Stimulated activated naive CD4-positive, alpha-beta T cell (primary cell): Measurements from ENCODE around the gene QRFP.
"Not testable (repeated sequence)": the region's sequence is repeated elsewhere in the genome, so short reads cannot be mapped to it uniquely, and the experiment has no call there.

Source experiments
- DNase-seq, 6 experiments: peaks; one replicate each; lab custom pipeline; 2025; lab: John Stamatoyannopoulos, UW

Gene QRFP

DNA sequence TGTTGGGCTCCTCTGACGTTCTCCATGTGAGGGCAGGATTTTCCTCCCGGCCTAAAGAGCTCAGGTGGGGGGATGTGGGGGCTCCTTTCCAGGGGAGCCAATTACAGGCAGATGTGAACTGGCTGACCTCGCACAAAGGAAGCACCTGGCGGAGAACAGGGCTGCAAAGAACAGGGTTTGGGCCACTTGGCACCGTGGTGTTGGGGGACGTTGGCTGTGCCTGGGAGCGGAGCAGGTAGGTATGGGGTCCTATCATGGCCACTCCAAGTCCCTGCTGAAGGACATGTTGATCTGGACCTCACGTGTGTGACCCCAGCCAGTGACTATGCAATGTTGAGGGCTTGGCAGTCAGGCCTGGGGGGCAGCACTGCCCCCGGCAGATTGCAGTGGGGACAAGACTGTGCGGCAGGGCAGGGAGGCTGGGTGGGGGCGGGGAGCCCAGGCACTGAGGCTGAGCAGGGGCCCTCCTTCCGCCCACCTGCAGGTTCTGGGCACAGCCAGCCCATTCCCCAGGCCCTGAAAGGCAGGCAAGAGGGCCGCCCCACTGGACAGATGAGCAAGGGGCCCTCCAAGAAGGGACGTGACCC, 23.0 kb upstream of the QRFP start:
- no peak for DNase-seq

DNA sequence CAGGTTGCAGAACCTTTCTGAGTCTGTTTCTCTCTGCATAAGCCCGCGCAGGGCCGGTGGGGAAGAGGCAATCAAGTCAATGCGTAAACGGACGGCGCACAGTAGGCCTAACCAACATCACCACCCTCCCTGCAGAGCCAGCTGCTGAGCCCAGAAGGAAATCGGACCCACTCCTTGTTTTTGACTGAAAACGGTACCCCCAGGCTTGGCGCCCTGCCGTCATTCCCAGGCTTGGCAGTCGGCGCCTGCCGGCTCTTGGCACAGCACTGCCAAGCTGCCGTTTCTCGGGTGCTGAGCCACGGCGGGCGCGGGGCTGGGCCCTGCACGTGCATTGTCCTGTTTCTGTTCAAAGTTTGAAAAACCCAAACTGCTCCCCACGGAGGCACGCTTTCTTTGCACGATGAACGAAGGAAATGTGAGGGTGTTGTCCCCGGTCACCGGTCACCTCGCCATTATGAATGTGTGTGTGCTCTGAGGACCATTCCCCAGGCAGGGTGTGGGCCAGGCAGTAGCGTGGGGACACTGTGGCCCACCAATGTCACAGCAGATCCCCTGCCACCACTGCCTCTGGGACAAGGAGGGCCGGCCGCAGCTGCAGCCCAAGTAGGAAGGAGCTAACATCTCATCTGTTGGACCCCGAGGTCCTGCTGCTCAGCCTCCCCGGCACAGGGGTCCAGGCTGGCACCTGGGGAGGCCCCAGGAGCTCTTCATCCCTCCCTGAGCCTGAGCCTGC, 22.4 kb upstream of the QRFP start:
- no peak for DNase-seq

DNA sequence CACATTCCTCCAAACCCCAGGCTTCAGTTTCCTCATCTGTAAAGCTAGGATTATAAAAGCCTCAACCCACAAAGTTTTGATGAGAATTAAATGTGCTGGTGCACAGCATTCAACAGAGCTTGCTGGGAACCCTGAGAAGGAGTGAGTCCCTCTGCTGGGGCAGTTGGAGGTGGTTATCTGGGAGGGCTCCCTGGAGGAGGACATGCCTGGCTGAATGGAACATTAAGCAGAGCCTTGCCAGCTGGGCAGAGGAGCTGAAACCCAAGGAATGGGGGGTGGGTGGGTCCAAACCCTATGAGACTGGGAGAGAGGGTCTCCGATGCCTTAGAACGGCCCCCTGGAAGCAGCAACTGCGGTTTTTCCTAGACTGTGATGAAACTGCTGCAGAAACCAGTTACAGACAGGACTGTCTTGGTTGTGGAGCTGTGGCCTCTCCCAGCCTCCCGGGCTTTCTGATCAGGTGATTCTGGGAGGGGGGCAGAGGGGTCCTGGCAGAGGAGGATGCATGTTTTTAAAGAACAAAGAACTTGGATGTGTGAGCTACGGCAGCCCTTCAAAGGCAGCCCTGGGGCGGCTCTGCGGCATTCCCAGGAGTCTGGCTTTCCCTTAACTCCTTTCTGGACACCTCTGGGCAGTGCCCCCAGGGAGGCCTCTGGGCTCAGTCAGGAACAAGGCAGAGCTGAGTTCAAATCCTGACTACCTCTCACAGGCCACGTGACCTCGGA, 21.7 kb upstream of the QRFP start:
- no peak for DNase-seq

DNA sequence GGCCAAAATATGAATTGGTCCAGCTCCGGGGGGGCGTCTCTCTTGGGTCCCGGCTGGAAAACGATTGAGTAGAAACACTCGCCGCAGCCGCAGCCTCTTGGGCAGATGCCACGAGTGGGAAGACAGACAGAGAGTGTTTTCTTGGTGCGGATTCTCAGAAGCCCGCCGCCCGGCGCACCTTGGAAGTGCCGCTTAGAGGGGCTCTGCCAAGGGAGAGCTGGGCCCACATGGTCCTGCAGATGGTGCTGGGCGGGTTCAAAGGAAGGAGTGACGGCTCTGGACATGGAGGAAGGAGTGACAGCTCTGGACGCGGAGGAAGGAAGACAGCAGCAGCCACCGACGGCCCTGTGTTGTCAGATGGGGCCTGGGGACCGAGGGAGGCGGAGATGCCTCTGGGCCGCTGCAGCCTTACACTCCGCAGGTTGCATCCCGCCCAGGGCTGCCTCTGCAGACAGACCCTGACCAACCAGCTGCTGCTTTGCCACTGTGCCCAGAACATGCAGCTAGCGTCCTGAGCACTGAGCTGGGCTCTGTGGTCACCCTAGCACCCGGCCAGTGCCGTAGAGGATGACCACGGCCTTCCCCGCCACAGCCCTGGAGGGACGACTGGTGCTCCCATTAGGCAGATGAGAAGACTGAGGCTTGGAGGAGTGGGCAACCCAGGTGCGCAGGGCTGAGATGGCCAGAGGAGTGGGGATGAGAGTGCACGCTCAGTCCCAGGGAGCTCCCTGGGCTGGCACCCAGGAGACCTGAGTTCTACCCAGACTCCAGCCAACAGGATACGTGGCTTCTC, 20.8 kb upstream of the QRFP start:
- no peak for DNase-seq

DNA sequence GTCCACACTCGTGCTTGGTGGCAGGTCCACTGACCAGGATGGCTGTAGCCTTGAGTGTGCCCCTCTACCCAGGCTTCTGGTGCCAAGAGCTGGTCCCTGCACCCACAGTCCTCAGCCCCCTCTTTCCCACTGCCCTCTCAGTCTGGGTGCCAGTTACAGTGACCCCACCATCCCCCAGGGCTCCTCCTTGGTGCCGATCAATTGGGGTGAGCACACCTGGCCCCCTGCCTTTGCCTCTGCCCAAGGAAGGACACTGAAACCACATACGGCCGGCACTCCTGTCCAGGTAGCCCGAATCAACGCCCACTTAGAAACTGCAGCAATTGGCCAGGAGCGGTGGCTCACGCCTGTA, 18.5 kb upstream of the QRFP start:
- no peak for DNase-seq

DNA sequence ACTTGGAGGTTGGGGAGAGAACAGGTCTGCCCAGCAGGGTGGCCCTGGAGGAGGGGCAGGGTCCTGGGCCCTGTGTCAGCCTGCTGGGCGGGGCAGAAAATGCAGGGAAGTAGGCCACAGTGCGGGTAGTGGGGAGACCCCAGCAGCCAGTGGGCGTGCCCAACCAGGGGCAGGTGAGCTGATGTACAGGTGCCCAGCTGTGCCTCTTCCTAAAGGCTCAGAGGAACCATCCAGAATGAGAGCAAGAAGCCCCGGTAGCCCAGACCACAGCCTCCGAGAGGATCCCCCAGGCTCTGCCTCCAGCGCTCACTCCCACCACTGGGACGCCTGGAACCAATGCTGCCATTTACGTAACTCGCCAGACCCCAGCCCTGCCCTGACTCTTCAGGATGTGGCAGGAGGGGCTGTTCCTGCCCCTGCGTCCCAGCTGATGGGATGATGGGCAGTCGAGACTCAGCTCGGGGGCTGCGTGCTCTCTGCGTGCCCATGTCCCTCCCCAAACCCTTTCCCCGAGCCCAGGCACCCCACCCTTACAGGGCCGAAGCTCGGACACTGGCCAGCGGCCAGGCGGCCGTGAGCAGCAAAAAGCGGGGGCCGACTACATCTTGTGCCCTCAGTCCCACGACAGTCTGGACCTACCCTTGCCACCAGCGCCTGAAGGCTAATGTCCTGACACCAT, 17.9 kb upstream of the QRFP start:
- no peak for DNase-seq

DNA sequence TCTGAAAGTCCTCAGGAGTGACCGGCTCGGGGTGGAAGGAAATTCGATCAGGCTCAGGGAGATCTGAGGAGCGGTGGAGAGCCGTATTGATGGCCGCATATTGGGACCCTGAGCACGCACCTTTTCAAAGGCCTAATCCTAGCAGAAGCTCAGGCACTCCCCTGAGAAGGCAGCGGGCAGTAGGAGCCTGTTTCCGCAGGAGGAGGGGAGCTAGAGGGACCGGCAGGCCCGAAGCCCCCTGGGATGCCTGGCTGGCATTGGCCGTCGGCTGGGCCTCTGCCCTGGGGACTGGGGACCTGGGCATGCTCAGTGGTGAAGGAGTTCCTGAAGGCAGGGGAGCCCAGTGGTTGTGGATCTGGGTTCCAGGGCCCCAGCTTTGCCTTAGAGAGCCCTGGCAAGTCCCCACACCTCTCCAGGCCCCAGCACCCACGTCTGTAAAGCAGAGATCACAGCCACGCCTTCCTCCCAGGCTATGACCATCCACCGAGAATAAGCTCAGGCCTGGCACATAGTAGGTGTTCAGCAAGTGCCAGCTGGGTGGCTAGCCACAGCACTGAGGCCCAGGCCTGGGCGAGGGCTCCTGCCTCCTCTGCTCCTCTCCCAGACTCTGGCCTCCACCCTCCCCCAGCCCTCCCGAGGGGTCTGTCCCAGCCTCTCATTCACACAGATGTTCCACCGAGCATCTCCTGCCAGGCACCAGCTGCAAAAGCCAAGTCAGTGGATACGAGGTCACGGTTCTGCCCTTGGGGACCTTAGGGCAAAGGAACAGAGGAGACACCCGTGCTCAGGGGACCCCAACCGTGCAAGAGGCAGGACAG, 17.2 kb upstream of the QRFP start:
- no peak for DNase-seq

DNA sequence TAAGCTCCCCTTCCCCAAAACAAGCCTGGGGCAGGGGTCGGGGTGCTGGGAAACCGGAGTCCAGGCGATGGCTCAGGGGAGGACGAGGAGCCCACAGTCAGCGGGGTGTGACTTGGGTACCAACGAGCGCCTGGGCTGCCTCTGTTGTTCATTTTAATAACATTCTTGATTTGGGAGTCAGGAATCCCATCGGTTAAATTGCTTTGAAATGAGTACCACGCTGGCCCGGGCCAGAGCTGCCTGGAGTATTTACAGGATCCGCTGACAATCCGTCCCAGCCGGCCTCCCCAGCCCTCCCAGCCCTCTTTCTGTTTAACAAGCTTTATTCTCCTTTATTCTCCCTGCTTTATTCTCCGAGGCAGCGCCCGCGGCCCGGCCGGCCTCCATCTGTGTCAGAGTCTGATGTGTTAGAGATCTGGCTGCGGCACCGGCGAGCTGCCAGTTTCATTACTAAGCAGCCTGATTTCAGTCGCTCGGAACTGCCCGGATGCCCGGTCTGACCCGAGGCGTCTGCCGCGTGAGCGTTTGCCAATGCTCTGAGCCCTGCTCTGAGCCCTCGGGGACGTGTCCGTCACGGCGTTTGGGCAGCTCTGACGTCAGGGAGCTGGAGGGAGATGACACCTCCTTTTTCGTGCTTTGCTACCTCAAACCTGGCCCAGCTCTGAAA, 16.5 kb upstream of the QRFP start:
- DNase-seq: no peak

DNA sequence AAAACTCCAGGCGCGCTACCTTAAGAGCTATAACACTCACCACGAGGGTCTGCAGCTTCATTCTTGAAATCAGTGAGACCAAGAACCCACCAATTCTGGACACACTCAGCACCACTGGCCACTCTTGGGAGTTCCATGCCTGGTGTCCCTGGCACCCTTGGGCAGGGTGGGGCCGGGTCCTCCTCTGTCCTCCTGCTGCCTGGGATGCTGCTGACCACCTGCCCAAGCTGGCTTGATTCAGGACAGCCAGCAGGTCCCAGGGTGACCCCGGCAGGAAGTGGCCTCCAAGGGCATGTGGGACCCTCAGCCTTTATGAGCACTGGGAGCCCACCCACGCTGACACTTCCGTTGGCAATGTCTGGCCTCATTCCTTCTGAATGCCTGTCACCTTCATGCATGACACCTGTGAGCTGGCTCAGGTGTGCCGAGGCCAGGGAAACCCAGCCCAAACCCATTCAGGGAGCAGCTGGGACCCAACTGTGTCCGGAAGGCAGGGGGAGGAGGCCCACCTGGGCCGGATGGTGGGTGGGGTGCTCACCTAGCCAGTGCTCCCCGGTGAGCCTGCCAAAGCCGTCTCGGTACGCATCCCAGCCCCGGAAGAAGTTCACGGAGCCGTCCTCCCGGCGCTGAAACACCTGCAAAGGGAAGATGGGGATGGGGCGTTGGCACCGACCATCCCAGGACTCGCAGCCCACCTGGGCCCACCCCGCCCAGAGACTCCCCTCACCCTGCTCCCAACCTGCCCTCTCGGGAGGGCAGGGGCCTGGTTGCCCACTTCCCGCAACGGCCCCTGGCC, 14.8 kb upstream of the QRFP start:
- DNase-seq: no peak

DNA sequence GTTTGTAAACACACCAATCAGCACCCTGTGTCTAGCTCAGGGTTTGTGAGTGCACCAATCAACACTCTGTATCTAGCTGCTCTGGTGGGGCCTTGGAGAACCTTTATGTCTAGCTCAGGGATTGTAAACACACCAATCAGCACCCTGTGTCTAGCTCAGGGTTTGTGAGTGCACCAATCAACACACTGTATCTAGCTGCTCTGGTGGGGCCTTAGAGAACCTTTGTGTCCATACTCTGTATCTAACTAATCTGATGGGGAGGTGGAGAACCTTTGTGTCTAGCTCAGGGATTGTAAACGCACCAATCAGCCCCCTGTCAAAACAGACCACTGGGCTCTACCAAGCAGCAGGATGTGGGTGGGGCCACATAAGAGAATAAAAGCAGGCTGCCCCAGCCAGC, 14.1 kb upstream of the QRFP start:
- DNase-seq: not testable (repeated sequence)

DNA sequence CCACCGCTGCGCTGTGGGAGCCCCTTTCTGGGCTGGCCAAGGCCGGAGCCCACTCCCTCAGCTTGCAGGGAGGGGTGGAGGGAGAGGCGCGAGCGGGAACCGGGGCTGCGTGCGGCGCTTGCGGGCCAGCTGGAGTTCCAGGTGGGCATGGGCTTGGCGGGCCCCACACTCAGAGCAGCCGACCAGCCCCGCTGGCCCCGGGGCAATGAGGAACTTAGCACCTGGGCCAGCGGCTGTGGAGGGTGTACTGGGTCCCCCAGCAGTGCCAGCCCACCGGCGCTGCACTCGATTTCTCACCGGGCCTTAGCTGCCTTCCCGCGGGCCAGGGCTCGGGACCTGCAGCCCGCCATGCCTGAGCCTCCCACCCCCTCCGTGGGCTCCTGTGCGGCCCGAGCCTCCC, 13.4 kb upstream of the QRFP start:
- not testable (repeated sequence) for DNase-seq

DNA sequence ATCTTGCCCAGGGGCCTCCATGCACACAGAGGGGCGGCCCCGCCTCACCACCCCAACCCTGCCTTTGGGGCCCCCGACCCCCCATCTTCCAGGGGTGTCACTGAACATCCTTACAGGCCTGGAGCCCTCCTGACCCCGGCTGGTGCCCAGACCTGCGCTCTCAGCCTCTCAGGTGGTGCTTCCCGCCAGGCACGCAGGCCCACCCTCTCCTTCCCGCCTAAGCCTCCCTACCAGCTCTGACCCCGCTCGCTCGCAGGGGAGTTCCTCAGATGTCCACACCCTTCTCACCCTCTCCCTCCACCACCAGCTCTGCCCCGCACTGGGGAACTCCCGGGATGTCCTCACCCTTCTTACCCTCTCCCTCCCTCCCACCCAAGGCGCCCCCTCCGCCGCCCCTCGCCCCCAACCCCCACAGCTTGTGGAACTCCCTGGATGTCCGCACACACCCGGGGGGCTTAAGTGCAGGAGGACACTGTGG, 12.3 kb upstream of the QRFP start:
- no peak for DNase-seq

DNA sequence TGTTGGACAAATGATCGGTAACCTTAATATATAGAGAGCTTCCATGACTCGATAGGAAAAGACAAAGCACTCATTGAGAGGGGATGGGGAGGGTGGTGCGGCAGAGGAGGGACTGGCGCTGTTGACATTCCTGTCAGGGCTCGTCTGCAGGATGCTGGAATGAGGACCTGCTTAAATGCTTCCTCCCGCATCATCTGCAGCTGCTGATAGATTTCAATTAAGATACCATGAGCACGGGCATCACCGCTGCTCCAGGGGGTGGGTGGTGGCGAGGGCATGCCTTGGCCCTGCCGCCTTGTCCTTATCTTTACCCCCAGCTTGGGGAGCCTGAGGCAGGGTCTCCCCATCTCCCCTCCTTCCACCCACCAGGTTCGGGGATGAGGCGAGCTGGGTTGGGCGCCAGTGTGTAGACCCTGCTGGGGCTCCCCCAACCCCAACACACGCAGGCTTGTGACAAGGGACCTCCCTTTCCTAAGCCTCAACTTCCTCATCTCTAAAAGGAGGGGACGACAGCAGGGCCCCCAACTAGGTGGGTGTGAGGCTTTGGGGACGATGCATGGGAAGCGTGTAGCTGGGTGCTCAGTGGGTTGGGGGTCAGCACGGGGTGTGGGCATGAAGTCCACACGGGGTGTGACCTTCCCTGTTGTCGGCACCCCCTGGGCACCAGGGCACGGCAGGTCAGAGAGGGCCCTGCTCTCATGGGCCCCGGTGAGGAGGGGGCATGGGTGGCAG, 11.7 kb upstream of the QRFP start:
- no peak for DNase-seq

DNA sequence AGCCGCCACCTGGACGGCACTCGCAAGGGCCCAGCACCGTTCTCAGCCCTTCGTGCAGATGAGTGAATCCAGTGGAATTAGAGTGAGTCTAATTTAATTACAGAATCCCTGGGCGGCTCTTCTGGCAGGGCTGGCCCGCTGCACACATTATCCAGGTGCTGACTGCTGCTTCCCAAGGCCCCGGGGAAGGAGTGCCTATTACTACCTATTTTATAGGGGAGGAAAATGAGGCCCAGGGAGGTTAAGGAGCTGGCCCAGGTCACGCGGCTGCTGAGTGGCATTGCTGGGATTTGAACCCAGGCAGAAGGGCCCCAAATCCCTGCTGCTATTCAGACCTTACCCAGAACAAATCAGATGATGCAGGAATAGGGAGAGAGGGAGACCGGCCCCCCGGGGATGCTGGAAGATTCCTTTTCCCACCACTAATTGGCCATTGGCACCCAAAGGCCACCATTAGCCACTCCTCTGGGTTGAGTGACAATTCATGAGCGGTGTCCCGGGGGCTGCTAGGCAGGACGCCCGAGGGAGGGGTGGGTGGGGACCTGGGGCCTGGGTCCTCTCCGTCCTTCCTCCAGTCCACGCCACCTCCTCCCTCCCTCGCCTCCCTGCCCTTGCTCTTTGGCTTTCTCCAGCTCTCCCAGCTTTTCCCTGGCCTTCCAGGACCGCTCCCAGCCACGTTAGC, 10.3 kb upstream of the QRFP start:
- no peak for DNase-seq

DNA sequence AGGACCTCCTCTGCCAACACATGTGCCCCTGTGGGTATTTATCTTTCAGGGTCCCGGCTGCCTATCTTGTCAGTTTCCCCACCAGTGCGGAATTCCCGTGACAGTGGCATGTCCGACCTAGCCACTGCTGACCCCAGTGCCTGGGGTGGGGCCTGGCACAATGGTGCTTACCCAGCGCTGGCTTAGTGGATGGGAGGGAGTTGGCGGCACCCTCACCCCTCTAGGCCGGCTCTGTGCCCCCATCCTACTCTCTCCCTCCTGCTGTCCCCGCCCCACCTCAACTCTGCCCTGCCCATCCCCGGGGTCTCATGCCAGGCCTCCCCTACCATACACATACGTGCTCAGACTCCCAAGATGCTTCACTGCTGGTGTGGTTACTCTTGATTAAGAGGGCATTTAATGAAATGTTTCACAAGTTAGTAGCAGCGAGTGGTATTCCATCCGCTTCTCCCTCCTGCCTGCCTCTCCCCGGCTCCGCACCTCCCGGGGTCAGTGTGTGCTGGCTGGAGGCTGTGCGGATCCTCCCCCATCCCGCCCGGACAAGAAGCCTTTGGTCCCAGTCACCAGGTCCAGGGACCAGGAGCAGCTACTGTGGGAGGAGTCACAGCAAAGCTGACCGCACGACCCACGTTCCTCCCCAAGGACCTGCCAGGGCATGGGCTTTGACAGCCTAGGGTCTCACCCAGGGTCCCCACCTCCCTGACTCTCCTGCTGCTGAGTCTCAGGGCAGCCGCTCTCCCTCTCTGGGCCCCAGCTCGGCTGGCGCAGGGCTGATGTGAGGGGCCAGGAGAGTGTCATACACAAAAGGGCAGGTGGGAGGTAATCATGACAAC, 9.5 kb upstream of the QRFP start:
- no peak for DNase-seq

DNA sequence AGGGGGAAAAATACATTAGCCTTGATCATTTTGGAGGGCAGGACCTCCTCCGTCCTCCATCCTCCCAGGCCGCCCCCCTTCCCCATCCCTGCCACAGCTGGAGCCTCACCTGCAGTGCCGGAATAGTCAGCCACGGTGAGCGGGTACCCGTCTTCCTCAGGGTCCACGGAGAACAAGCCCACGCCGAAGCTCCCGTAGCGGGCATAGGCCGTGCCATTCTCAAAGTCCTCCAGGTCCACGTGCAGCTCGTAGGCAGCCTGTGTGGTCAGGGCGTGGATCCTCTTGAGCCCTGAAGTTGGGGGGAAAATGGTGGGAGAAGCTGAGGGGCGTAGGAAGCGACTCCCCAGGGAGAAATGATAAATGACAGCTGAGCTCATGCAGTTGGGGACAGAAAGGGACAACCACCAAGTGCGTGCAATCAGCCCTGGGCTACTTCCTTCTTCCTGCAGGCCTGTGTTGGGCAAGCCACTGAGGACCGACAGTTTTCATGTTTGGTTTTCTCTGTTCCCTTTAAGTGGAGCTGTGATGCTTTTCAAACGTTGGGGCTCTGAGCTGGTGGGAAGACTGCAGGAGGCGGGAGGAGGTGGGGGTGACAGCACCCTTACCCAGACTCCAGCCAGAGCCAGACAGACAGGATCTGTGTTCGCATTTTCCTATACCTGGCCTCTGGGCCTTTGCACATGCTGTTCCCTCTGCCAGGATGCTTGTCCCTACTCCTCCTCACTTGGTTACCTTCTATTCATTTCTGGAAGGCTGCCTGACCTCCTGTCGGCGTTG, 8.7 kb upstream of the QRFP start:
- no peak for DNase-seq
